ENCODE results near the gene HMX1. TPM values are rescaled to one million over a fixed set of nuclear protein-coding genes. Genes with fewer than 3 reads are reported as not detected.

HMX1 gene
- total RNA-seq, 1 experiment from 2014 or later = 2.0 TPM

GRCh38 chr4:8817096-8817812 lies 54.4 kb downstream of the HMX1 start:
- Histone ChIP-seq H3K27me3 (ENCODE audit: control insufficient read depth, insufficient read depth, low read length) (no peaks in the 10 kb centered on the region), H3K4me3 (ENCODE audit: insufficient read depth, low read depth, low read length) (no peak overlapping the region), H3K36me3 (replicated peaks; ENCODE audit: control insufficient read depth, insufficient read depth, low read length) (no peaks in the 10 kb centered on the region)
- peak; percentile 13 for DNase-seq

Measured in H7 (cell line).